ENCODE measurements around the gene KCTD7.
"Not testable (repeated sequence)": the region's sequence is repeated elsewhere in the genome, so short reads cannot be mapped to it uniquely, and the experiment has no call there.

GRCh38 chr7:66580380-66580779 lies 48.3 kb upstream of the KCTD7 start:
- TF ChIP-seq, protein P1, sequence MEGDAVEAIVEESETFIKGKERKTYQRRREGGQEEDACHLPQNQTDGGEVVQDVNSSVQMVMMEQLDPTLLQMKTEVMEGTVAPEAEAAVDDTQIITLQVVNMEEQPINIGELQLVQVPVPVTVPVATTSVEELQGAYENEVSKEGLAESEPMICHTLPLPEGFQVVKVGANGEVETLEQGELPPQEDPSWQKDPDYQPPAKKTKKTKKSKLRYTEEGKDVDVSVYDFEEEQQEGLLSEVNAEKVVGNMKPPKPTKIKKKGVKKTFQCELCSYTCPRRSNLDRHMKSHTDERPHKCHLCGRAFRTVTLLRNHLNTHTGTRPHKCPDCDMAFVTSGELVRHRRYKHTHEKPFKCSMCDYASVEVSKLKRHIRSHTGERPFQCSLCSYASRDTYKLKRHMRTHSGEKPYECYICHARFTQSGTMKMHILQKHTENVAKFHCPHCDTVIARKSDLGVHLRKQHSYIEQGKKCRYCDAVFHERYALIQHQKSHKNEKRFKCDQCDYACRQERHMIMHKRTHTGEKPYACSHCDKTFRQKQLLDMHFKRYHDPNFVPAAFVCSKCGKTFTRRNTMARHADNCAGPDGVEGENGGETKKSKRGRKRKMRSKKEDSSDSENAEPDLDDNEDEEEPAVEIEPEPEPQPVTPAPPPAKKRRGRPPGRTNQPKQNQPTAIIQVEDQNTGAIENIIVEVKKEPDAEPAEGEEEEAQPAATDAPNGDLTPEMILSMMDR (IDR thresholded peaks at IDR 0.05; ENCODE audit: low read depth, low read length): not testable (repeated sequence)
- TF ChIP-seq EZH2phosphoT487 (IDR thresholded peaks at IDR 0.05; ENCODE audit: low read depth): not testable (repeated sequence)

All from OCI-LY3 (cell line).